AG10803 (cell line): ENCODE results near the gene NRG3.

Experiments used
- DNase-seq: peaks from one replicate; pipeline ENCODE4 v3.0.0; 2010; ENCODE audit warnings: low read depth
- H3K4me3 ChIP-seq: 2 replicates; pipeline ENCODE4 v1.5.1; 2011; ENCODE audit warnings: mild to moderate bottlenecking, low read length, control low read depth
- CTCF ChIP-seq: conservative IDR thresholded peaks from 2 replicates; pipeline ENCODE4 v1.5.1; 2011; ENCODE audit warnings: mild to moderate bottlenecking, low read length, control low read depth, inconsistent platforms

NRG3 gene

GRCh38 chr10:82377608-82378007 is 502.6 kb downstream of the NRG3 start:
- TF ChIP-seq CTCF: no peak; the same call in 1 of the 2 replicates
- no peak for DNase-seq
- no peak overlapping the region for H3K4me3 ChIP-seq

- TF ChIP-seq CTCF: no peak
- no peak overlapping the region for H3K4me3 ChIP-seq
- peak; percentile 16 for DNase-seq
Observed at GRCh38 chr10:82378146-82378545, 503.2 kb downstream of the NRG3 start.

- H3K4me3 ChIP-seq: no peak overlapping the region
- TF ChIP-seq CTCF: no peak
- DNase-seq: no peak
Observed at GRCh38 chr10:82383350-82383749, 508.4 kb downstream of the NRG3 start.

GRCh38 chr10:82390866-82391658 is 516.1 kb downstream of the NRG3 start:
- TF ChIP-seq CTCF: no peak
- no peak overlapping the region for H3K4me3 ChIP-seq
- no peak for DNase-seq

GRCh38 chr10:82391971-82392370 is 517.0 kb downstream of the NRG3 start:
- H3K4me3 ChIP-seq: no peak overlapping the region
- TF ChIP-seq CTCF: no peak
- DNase-seq: no peak

GRCh38 chr10:82392533-82392932 is 517.5 kb downstream of the NRG3 start:
- no peak for TF ChIP-seq CTCF
- DNase-seq: no peak
- no peak overlapping the region for H3K4me3 ChIP-seq

GRCh38 chr10:82394122-82394521 is 519.1 kb downstream of the NRG3 start:
- H3K4me3 ChIP-seq: no peak overlapping the region
- TF ChIP-seq CTCF: no peak
- no peak for DNase-seq
